HEK293 (cell line): ENCODE measurements around the gene PIANP.

Experiments
- CTCF ChIA-PET: fragments of 350-600 bp; formaldehyde crosslinking; extraction: SDS; loops from one replicate; lab custom pipeline; 2021; ENCODE audit warnings: antibody characterized with exemption; lab: Yijun Ruan, JAX
- POLR2A ChIA-PET: fragments of 300-600 bp; formaldehyde crosslinking; extraction: SDS; loops from one replicate; lab custom pipeline; 2020; ENCODE audit warnings: antibody characterized with exemption, inconsistent platforms; lab: Yijun Ruan, JAX
- H3K27ac ChIP-seq: fragments of 200-500 bp; sonication (Bioruptor generic); 2 replicates; pipeline ENCODE4 v1.5.1; 2014; ENCODE audit warnings: low read depth, low read length, control low read depth, inconsistent platforms; ENCODE audit errors: extremely low read depth
- H3K36me3 ChIP-seq, 2 experiments: fragments of 200-500 bp in 1 of 2; sonication (Bioruptor generic) in 1 of 2; 1 replicate in 1 of 2; 2 replicates in 1 of 2; pipeline ENCODE4 v1.5.1; 2014 to 2017; ENCODE audit warnings: inconsistent platforms in 2 of 2, low read length in 2 of 2; ENCODE audit not compliant: control insufficient read depth in 2 of 2, insufficient read depth in 1 of 2
- H3K4me1 ChIP-seq: fragments of 200-500 bp; sonication (Bioruptor generic); 2 replicates; pipeline ENCODE4 v1.5.1; 2014; ENCODE audit warnings: mild to moderate bottlenecking, low read length, inconsistent platforms; ENCODE audit not compliant: control insufficient read depth, insufficient read depth
- H3K4me3 ChIP-seq: 2 replicates; pipeline ENCODE4 v1.5.1; 2011; ENCODE audit warnings: low read depth, mild to moderate bottlenecking, control low read depth, low read length, moderate library complexity
- H3K9me3 ChIP-seq: fragments of 200-500 bp; sonication (Bioruptor generic); 2 replicates; pipeline ENCODE4 v1.5.1; 2014; ENCODE audit warnings: low read depth, low read length, inconsistent platforms; ENCODE audit not compliant: control insufficient read depth, insufficient read depth
- GLIS1 ChIP-seq: fragments of 450-650 bp; formaldehyde crosslinking; IDR thresholded peaks from 2 replicates; pipeline ENCODE4 v1.5.1; 2016; ENCODE audit warnings: missing biosample characterization, missing genetic modification characterization
- KLF7 ChIP-seq: fragments of 450-650 bp; formaldehyde crosslinking; IDR thresholded peaks from 2 replicates; pipeline ENCODE4 v1.5.1; 2016; ENCODE audit warnings: missing biosample characterization, missing genetic modification characterization, borderline replicate concordance
- OVOL3 ChIP-seq: fragments of 450-650 bp; formaldehyde crosslinking; IDR thresholded peaks from 2 replicates; pipeline ENCODE4 v1.5.1; 2016; ENCODE audit warnings: missing biosample characterization, missing genetic modification characterization
- ZIC2 ChIP-seq: fragments of 450-650 bp; formaldehyde crosslinking; IDR thresholded peaks from 2 replicates; pipeline ENCODE4 v1.5.1; 2016; ENCODE audit warnings: missing biosample characterization, missing genetic modification characterization
- ZNF121 ChIP-seq: fragments of 450-650 bp; formaldehyde crosslinking; IDR thresholded peaks from 2 replicates; pipeline ENCODE4 v1.5.1; 2016; ENCODE audit warnings: missing biosample characterization, missing genetic modification characterization
- ZNF223 ChIP-seq: fragments of 450-650 bp; formaldehyde crosslinking; IDR thresholded peaks from 2 replicates; pipeline ENCODE4 v1.5.1; 2016; ENCODE audit warnings: missing biosample characterization, missing genetic modification characterization
- ZNF302 ChIP-seq: fragments of 450-650 bp; formaldehyde crosslinking; IDR thresholded peaks from 2 replicates; pipeline ENCODE4 v1.5.1; 2016; ENCODE audit warnings: missing biosample characterization, missing genetic modification characterization, low read depth
- ZNF366 ChIP-seq: fragments of 450-650 bp; formaldehyde crosslinking; conservative IDR thresholded peaks from 2 replicates; pipeline ENCODE4 v1.5.1; 2016; ENCODE audit warnings: missing biosample characterization, missing genetic modification characterization
- ZNF561 ChIP-seq: fragments of 450-650 bp; IDR thresholded peaks from 2 replicates; pipeline ENCODE4 v1.5.1; 2018; ENCODE audit warnings: missing biosample characterization, missing genetic modification characterization, borderline replicate concordance
- ZNF580 ChIP-seq: fragments of 450-650 bp; formaldehyde crosslinking; IDR thresholded peaks from 2 replicates; pipeline ENCODE4 v1.5.1; 2016; ENCODE audit warnings: missing biosample characterization, missing genetic modification characterization
- ZNF596 ChIP-seq: fragments of 450-650 bp; IDR thresholded peaks from 2 replicates; pipeline ENCODE4 v1.5.0; 2018; ENCODE audit warnings: missing biosample characterization, mild to moderate bottlenecking, missing genetic modification characterization, moderate library complexity
- ZNF707 ChIP-seq: fragments of 450-650 bp; formaldehyde crosslinking; IDR thresholded peaks from 2 replicates; pipeline ENCODE4 v1.5.1; 2016; ENCODE audit warnings: missing biosample characterization, missing genetic modification characterization
- ZNF768 ChIP-seq: fragments of 450-650 bp; formaldehyde crosslinking; IDR thresholded peaks from 2 replicates; pipeline ENCODE4 v1.5.1; 2018; ENCODE audit warnings: missing biosample characterization, mild to moderate bottlenecking, missing genetic modification characterization
- ZNF791 ChIP-seq: fragments of 450-650 bp; formaldehyde crosslinking; IDR thresholded peaks from 2 replicates; pipeline ENCODE4 v1.5.1; 2016; ENCODE audit warnings: missing biosample characterization, missing genetic modification characterization
- TF ChIP-seq, protein P1 (sequence below): fragments of 450-650 bp; formaldehyde crosslinking; IDR thresholded peaks from 2 replicates; pipeline ENCODE4 v1.5.1; 2017; ENCODE audit warnings: missing biosample characterization, mild to moderate bottlenecking, missing genetic modification characterization, moderate library complexity
- TF ChIP-seq, protein P2 (sequence below): fragments of 450-650 bp; formaldehyde crosslinking; IDR thresholded peaks from 2 replicates; pipeline ENCODE4 v1.5.1; 2017; ENCODE audit warnings: missing biosample characterization, missing genetic modification characterization

PIANP gene

DNA sequence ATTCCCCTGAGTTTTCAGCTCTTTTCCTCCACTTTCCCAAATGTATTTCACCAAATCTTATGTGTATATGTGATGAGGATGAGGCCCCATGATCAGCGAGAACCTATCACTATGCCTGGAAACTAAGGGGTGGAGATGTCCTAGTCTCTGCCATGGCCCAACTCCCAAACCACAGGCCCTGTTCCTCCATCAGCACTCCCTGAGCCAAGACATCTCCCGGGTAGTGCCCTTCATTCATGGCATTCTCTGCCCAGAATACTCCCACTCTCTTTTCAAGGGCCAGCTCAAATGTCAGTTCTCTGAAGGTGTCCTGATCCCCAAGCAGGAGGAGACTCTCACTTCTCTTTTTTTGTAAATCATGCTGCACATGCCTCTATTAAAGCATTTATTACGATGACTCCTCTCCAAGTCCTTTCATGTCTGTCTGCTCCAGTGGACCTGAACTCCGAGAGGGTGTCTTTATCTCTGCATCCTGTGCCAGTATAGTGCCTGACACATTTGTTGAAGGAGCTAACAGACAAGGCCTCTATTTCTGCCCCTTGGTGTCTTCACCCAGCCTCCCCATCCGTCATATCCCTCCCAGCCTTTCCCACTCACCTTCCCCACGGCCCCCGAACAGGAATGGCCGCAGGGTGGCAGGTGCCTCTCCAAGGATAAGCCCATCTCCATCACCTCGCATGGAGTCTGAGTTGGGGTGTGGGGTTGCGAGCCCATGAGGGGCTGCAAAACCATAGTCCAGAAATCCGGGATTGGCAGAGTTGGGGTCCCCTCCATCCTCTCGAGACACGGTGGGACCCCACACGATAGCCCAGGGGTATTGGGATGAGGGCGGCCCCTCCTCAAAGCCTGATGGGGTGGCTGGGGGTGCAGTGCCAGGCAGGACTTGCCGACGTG is 3.7 kb downstream of the PIANP start:
- Histone ChIP-seq H3K4me3 (no peak overlapping the region), H3K36me3 (peaks cover 0 to 20% of the 10 kb centered on the region in 2 experiments; a peak in 1 of 3 replicates), H3K4me1 (no peaks in the 10 kb centered on the region), H3K9me3 (no peaks in the 10 kb centered on the region), H3K27ac (no peak overlapping the region)
- POLR2A ChIA-PET = interaction anchor here (0.5 to 1.0 kb wide), 3 partner anchors 69 to 117 kb away, joined by 3 to 12 read pairs (median 4); no protein-coding TSS in a partner anchor
- TF ChIP-seq ZNF707 (tag by site-specific recombination) = no peak
- TF ChIP-seq ZNF580 (tag by site-specific recombination) = no peak
- TF ChIP-seq ZNF366 = no peak
- TF ChIP-seq ZNF223 = no peak
- TF ChIP-seq ZIC2 (tag by site-specific recombination) = no peak
- TF ChIP-seq, protein P1, sequence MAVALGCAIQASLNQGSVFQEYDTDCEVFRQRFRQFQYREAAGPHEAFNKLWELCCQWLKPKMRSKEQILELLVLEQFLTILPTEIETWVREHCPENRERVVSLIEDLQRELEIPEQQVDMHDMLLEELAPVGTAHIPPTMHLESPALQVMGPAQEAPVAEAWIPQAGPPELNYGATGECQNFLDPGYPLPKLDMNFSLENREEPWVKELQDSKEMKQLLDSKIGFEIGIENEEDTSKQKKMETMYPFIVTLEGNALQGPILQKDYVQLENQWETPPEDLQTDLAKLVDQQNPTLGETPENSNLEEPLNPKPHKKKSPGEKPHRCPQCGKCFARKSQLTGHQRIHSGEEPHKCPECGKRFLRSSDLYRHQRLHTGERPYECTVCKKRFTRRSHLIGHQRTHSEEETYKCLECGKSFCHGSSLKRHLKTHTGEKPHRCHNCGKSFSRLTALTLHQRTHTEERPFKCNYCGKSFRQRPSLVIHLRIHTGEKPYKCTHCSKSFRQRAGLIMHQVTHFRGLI (tag by site-specific recombination) = no peak
- TF ChIP-seq ZNF561 (tag by site-specific recombination) = no peak
- TF ChIP-seq ZNF302 (tag by site-specific recombination) = no peak
- no peak for TF ChIP-seq ZNF596 (tag by site-specific recombination)
- TF ChIP-seq ZNF121 (tag by site-specific recombination) = no peak
- no peak for TF ChIP-seq ZNF791 (tag by site-specific recombination)
- CTCF ChIA-PET = interaction anchor here (0.5 to 1.5 kb wide), 4 partner anchors 24 to 411 kb away, joined by 3 to 5 read pairs (median 4); no protein-coding TSS in a partner anchor

DNA sequence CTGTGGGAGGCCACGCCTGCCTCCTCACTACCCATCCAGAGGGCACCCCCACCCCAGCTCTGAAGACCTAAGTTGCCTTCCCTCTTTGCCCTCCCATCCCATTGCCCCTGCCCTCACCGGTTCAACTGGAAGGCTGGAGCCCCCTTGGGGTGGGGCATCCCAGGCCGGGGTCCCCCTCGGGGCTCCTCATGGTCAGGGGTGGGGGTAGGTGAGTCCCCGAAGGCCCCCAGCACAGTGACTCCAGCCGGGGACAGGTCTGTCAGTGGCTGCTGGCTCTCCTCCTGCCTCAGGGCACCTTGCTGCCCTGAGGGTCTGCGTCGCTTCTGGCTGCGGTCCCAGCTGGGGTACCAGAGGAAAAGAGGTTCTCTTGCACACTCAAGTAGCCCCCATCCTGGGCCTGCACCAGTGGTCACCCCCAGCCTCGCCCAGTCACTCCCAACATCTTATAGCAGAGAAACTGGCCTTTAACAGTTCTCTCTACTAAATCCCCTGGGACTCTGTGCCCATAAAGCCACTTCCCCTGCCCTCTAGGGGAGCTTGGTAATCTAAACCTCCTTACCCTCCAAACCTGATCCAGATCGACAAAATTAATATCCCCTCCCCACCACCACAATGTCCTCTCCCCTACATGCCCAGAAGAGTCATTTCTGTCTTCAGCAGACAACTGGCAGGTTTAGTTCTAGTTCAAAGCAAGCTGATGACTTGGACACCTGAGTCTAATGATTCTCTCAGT is 5.1 kb downstream of the PIANP start:
- Histone ChIP-seq H3K27ac (no peak overlapping the region), H3K36me3 (peaks cover 0 to 24% of the 10 kb centered on the region in 2 experiments; a peak in 1 of 3 replicates), H3K4me3 (no peak overlapping the region), H3K9me3 (no peaks in the 10 kb centered on the region), H3K4me1 (0 out of 2 replicates have a peak, but pooled peaks cover under 1% of the 10 kb centered on the region)
- ChIA-PET CTCF (interaction anchor here (0.6 to 1.5 kb wide), 7 partner anchors 11 to 132 kb away, joined by 3 to 5 read pairs (median 3); partner anchors contain the start of gene COPS7A), POLR2A (interaction anchor here (0.7 to 1.5 kb wide), 2 partner anchors 71 to 82 kb away, joined by 3 read pairs; no protein-coding TSS in a partner anchor)
- TF ChIP-seq ZNF366 (no peak), GLIS1 (tag by site-specific recombination) (peak; percentile 50; the same call in 1 of the 2 replicates), KLF7 (tag by site-specific recombination) (no peak), OVOL3 (tag by site-specific recombination) (no peak), ZNF768 (tag by site-specific recombination) (no peak)
- TF ChIP-seq, protein P2, sequence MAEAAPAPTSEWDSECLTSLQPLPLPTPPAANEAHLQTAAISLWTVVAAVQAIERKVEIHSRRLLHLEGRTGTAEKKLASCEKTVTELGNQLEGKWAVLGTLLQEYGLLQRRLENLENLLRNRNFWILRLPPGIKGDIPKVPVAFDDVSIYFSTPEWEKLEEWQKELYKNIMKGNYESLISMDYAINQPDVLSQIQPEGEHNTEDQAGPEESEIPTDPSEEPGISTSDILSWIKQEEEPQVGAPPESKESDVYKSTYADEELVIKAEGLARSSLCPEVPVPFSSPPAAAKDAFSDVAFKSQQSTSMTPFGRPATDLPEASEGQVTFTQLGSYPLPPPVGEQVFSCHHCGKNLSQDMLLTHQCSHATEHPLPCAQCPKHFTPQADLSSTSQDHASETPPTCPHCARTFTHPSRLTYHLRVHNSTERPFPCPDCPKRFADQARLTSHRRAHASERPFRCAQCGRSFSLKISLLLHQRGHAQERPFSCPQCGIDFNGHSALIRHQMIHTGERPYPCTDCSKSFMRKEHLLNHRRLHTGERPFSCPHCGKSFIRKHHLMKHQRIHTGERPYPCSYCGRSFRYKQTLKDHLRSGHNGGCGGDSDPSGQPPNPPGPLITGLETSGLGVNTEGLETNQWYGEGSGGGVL = no peak; the same call in 1 of the 2 replicates
